ENCODE measurements around the gene IRAK1.

Gene IRAK1

DNA sequence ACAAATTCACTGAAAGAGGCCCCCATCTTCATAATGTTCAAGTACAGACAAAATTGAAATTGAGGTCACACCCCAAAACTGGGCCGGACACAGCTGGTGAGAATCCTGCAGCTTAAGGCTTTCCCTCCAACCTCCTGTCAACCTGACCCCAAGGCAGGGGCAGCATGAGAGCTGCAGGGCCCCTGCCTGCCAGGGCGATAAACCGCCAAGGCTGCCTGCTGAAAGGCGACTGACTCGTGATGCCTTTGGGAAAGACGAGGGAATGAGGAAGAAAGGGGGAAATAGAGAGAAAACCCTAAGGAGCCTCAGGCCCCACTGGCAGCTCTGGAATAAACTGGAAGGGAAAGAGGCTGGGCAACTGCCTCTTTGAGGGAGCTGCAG is 7.3 kb upstream of the IRAK1 start:
- no peak overlapping the region for H3K4me3 ChIP-seq (ENCODE audit: low read length)
- DNase-seq (ENCODE audit: low read depth): no peak
- TF ChIP-seq, protein P1, sequence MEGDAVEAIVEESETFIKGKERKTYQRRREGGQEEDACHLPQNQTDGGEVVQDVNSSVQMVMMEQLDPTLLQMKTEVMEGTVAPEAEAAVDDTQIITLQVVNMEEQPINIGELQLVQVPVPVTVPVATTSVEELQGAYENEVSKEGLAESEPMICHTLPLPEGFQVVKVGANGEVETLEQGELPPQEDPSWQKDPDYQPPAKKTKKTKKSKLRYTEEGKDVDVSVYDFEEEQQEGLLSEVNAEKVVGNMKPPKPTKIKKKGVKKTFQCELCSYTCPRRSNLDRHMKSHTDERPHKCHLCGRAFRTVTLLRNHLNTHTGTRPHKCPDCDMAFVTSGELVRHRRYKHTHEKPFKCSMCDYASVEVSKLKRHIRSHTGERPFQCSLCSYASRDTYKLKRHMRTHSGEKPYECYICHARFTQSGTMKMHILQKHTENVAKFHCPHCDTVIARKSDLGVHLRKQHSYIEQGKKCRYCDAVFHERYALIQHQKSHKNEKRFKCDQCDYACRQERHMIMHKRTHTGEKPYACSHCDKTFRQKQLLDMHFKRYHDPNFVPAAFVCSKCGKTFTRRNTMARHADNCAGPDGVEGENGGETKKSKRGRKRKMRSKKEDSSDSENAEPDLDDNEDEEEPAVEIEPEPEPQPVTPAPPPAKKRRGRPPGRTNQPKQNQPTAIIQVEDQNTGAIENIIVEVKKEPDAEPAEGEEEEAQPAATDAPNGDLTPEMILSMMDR (conservative IDR thresholded peaks at IDR 0.05; ENCODE audit: low read depth, low read length): no peak

- DNase-seq (ENCODE audit: low read depth): no peak
- TF ChIP-seq, protein P1 (conservative IDR thresholded peaks at IDR 0.05; ENCODE audit: low read depth, low read length): no peak
- no peak overlapping the region for H3K4me3 ChIP-seq (ENCODE audit: low read length)
These were observed 6.7 kb upstream of the IRAK1 start for GRCh38 chrX:154026136-154027021.

- DNase-seq (ENCODE audit: low read depth): no peak
- no peak overlapping the region for H3K4me3 ChIP-seq (ENCODE audit: low read length)
- TF ChIP-seq, protein P1 (conservative IDR thresholded peaks at IDR 0.05; ENCODE audit: low read depth, low read length): no peak
These were observed 5.5 kb upstream of the IRAK1 start for GRCh38 chrX:154025230-154025629.

GRCh38 chrX:154024271-154024670 is 4.6 kb upstream of the IRAK1 start:
- DNase-seq (ENCODE audit: low read depth): no peak
- no peak overlapping the region for H3K4me3 ChIP-seq (ENCODE audit: low read length)
- TF ChIP-seq, protein P1 (conservative IDR thresholded peaks at IDR 0.05; ENCODE audit: low read depth, low read length): no peak

- TF ChIP-seq, protein P1 (conservative IDR thresholded peaks at IDR 0.05; ENCODE audit: low read depth, low read length): no peak
- DNase-seq (ENCODE audit: low read depth): no peak
- no peak overlapping the region for H3K4me3 ChIP-seq (ENCODE audit: low read length)
These were observed 3.7 kb upstream of the IRAK1 start for GRCh38 chrX:154023276-154024000.

- DNase-seq (ENCODE audit: low read depth): no peak
- no peak overlapping the region for H3K4me3 ChIP-seq (ENCODE audit: low read length)
- TF ChIP-seq, protein P1 (conservative IDR thresholded peaks at IDR 0.05; ENCODE audit: low read depth, low read length): no peak
These were observed 2.4 kb upstream of the IRAK1 start for GRCh38 chrX:154022108-154022507.

Measured in retinal pigment epithelial cell (primary cell).